Smooth muscle cell (in vitro differentiated cells): ENCODE results near the gene PTPN4. TPM values are rescaled to one million over a fixed set of nuclear protein-coding genes. Genes with fewer than 3 reads are reported as not detected.

Source experiments
- DNase-seq: peaks from one replicate; lab custom pipeline; 2025; ENCODE audit not compliant: unreplicated experiment; lab: John Stamatoyannopoulos, UW
- H2AFZ ChIP-seq: fragments of 200-600 bp; sonication (generic); 2 replicates; pipeline ENCODE4 v1.6.0; 2016; ENCODE audit warnings: antibody characterized with exemption, low read depth, mild to moderate bottlenecking
- H3F3A ChIP-seq: fragments of 200-600 bp; sonication (generic); 2 replicates; pipeline ENCODE4 v1.6.0; 2017; ENCODE audit warnings: antibody characterized with exemption, low read depth
- H3K27ac ChIP-seq: fragments of 200-600 bp; sonication (generic); 2 replicates; pipeline ENCODE4 v1.5.1; 2016; ENCODE audit warnings: low read depth, mild to moderate bottlenecking
- H3K27me3 ChIP-seq: fragments of 200-600 bp; sonication (generic); 2 replicates; pipeline ENCODE4 v1.6.1; 2016; ENCODE audit warnings: low read depth, mild to moderate bottlenecking
- H3K36me3 ChIP-seq: fragments of 200-600 bp; sonication (generic); 2 replicates; pipeline ENCODE4 v1.5.1; 2016; ENCODE audit warnings: low read depth
- H3K4me1 ChIP-seq: fragments of 200-600 bp; sonication (generic); 2 replicates; pipeline ENCODE4 v1.5.1; 2016; ENCODE audit warnings: low read depth
- H3K4me2 ChIP-seq: fragments of 200-600 bp; sonication (generic); 2 replicates; pipeline ENCODE4 v1.6.0; 2016; ENCODE audit warnings: mild to moderate bottlenecking
- H3K4me3 ChIP-seq: fragments of 200-600 bp; sonication (generic); 2 replicates; pipeline ENCODE4 v1.5.1; 2016; ENCODE audit warnings: mild to moderate bottlenecking
- H3K79me2 ChIP-seq: fragments of 200-600 bp; sonication (generic); 2 replicates; pipeline ENCODE4 v1.6.0; 2016; ENCODE audit warnings: low read depth, mild to moderate bottlenecking
- H3K9ac ChIP-seq: fragments of 200-600 bp; sonication (generic); 2 replicates; pipeline ENCODE4 v1.6.0; 2016; ENCODE audit warnings: low read depth
- H3K9me3 ChIP-seq: fragments of 200-600 bp; sonication (generic); replicated peaks from 2 replicates; pipeline ENCODE4 v1.5.1; 2016; ENCODE audit warnings: low read depth
- H4K20me1 ChIP-seq: fragments of 200-600 bp; sonication (generic); 2 replicates; pipeline ENCODE4 v1.6.0; 2016; ENCODE audit warnings: low read depth
- WGBS: methylation state at CpG from one replicate; pipeline ENCODE4 v1.1.7; 2016; ENCODE audit warnings: low lambda C conversion rate; 5-methylcytosine and 5-hydroxymethylcytosine counted together
- polyA plus RNA-seq: library from polyadenylated mRNA; unstranded; fragments of >200 nt; fragmentation: Nextera tagmentation; extraction: Ambion mirVana; gene quantifications from 2 replicates; pipeline ENCODE4 v1.2.1, GENCODE V29; 2016
- total RNA-seq: library from RNA; depleted of rRNA; stranded (reverse); fragments of >200 nt; gene quantifications from 2 replicates; pipeline ENCODE4 v1.2.3, GENCODE V29; 2014
- TF ChIP-seq, protein P1 (sequence below): fragments of 200-600 bp; sonication (generic); IDR thresholded peaks from 2 replicates; pipeline ENCODE4 v1.5.1; 2017; ENCODE audit warnings: borderline replicate concordance, mild to moderate bottlenecking, antibody characterized with exemption; ENCODE audit not compliant: insufficient read depth, poor library complexity, severe bottlenecking

PTPN4 gene
- total and polyA plus RNA-seq, 2 experiments from 2014 or later, result 9.7 to 26.2 TPM

DNA sequence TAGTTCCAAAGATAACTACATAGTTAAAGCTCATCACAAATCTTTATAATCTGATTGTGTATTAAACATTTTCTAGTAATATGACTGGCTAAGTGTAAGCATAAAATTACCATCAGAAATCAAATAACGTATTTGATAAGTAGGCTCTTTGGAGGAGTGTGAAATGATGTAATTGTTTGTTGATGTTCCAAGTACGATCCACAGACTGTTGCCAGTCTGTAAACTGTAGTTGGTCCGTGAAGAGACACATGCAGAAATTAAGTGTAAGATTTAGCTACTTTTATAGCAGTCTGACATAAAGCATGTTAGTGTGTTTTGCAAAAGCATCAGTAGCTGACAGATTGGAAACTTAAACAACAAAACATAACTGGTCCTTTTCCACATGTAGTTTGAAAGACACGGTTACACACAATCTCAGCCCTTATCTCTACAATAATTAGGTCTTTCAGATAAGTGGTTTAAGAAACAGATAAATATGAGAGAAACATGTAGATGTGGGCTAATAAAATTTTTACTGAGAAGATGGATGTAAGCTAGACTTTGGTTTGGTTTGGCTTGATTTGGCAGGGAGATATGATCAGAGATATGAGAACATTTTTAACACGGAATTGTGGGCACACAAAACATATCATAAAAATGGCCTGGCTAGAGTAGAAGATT lies 138.1 kb downstream of the PTPN4 start:
- no peak overlapping the region for H3K9ac ChIP-seq
- no peaks in the 10 kb centered on the region for H3F3A ChIP-seq
- no peaks in the 10 kb centered on the region for H3K79me2 ChIP-seq
- TF ChIP-seq, protein P1, sequence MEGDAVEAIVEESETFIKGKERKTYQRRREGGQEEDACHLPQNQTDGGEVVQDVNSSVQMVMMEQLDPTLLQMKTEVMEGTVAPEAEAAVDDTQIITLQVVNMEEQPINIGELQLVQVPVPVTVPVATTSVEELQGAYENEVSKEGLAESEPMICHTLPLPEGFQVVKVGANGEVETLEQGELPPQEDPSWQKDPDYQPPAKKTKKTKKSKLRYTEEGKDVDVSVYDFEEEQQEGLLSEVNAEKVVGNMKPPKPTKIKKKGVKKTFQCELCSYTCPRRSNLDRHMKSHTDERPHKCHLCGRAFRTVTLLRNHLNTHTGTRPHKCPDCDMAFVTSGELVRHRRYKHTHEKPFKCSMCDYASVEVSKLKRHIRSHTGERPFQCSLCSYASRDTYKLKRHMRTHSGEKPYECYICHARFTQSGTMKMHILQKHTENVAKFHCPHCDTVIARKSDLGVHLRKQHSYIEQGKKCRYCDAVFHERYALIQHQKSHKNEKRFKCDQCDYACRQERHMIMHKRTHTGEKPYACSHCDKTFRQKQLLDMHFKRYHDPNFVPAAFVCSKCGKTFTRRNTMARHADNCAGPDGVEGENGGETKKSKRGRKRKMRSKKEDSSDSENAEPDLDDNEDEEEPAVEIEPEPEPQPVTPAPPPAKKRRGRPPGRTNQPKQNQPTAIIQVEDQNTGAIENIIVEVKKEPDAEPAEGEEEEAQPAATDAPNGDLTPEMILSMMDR, result no peak
- no peaks in the 10 kb centered on the region for H3K9me3 ChIP-seq
- WGBS, result 25% methylated on average over 5 of the region's 5 CpGs
- no peaks in the 10 kb centered on the region for H4K20me1 ChIP-seq
- H3K4me1 ChIP-seq, result no peaks in the 10 kb centered on the region
- no peaks in the 10 kb centered on the region for H3K27me3 ChIP-seq
- H3K4me3 ChIP-seq, result no peak overlapping the region
- no peak overlapping the region for H3K4me2 ChIP-seq
- no peak overlapping the region for H3K27ac ChIP-seq
- no peaks in the 10 kb centered on the region for H3K36me3 ChIP-seq
- no peak for DNase-seq
- no peak overlapping the region for H2AFZ ChIP-seq

DNA sequence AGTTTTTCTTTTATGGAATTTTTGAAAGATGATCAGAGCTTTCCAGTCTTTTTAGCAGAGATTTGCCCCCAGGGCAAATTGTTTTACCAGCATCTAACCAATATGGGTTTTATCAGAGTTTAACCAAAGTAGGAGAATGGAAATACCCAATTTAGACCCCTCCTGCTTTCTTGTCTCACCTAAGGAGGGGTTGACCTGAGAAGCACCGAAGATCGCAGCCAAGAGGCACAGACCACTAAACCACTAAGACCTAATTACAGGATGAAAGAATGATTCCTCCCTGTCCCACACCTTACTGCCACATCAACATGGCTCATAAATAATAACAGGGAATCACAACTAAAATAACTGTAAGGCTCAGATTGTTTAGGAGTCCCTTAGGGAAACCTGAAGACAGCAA lies 141.3 kb downstream of the PTPN4 start:
- Histone ChIP-seq H3K27me3 (no peaks in the 10 kb centered on the region), H3K79me2 (no peaks in the 10 kb centered on the region), H3K36me3 (no peaks in the 10 kb centered on the region), H3F3A (no peaks in the 10 kb centered on the region), H3K9ac (no peak overlapping the region), H3K4me2 (no peak overlapping the region), H4K20me1 (no peaks in the 10 kb centered on the region), H3K4me3 (no peak overlapping the region), H3K27ac (no peak overlapping the region), H3K9me3 (peaks cover 5% of the 10 kb centered on the region), H3K4me1 (no peaks in the 10 kb centered on the region), H2AFZ (no peak overlapping the region)
- no peak for DNase-seq
- WGBS, result 91% methylated on average over 2 of the region's 2 CpGs
- TF ChIP-seq, protein P1, result no peak

DNA sequence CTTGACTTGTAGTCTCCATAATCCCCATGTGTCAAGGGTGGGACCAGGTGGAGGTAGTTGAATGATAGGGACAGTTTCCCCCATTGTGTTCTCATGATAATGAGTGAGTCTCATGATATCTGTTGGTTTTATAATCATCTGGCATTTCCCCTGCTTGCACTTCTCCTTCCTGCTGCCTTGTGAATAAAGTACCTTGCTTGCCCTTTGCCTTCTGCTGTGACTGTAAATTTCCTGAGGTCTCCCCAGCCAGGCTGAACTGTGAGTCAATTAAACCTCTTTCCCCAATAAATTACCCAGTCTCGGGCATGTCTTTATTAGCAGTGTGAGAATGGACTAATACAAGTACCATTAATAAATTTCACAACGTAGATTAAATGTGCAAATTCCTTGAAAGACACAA lies 150.8 kb downstream of the PTPN4 start:
- H3K79me2 ChIP-seq, result no peaks in the 10 kb centered on the region
- H4K20me1 ChIP-seq, result no peaks in the 10 kb centered on the region
- no peak overlapping the region for H3K4me2 ChIP-seq
- no peak overlapping the region for H3K9ac ChIP-seq
- H3K27me3 ChIP-seq, result no peaks in the 10 kb centered on the region
- TF ChIP-seq, protein P1, result no peak
- 95% methylated on average over 2 of the region's 2 CpGs for WGBS
- H2AFZ ChIP-seq, result no peak overlapping the region
- H3F3A ChIP-seq, result no peaks in the 10 kb centered on the region
- DNase-seq, result no peak
- H3K4me1 ChIP-seq, result no peaks in the 10 kb centered on the region
- no peaks in the 10 kb centered on the region for H3K36me3 ChIP-seq
- no peak overlapping the region for H3K4me3 ChIP-seq
- H3K27ac ChIP-seq, result no peak overlapping the region
- no peaks in the 10 kb centered on the region for H3K9me3 ChIP-seq

DNA sequence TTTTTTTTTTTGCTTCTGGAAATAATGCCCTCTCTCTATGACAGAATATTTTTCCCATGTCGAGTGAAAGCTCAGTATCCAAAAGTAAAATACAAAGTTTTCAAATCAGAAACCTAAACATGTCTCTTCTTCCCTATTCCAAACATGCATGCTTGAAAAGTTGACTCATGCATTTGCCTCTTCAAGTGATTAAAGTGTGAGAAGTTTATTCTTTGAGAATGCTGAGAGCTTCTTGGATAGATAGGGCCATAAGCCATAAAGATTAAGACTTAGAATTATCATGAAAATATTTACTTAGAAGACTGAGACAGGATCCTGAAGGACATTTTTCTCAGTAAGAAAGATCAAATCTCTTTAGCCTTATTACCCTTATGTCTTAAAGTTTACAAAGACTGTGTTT lies 154.5 kb downstream of the PTPN4 start:
- no peaks in the 10 kb centered on the region for H3F3A ChIP-seq
- no peaks in the 10 kb centered on the region for H3K9me3 ChIP-seq
- H3K4me2 ChIP-seq, result peak overlapping the region; percentile 24
- TF ChIP-seq, protein P1, result no peak
- no peak overlapping the region for H3K4me3 ChIP-seq
- H3K79me2 ChIP-seq, result no peaks in the 10 kb centered on the region
- no peak for DNase-seq
- no peak overlapping the region for H3K9ac ChIP-seq
- no peaks in the 10 kb centered on the region for H3K4me1 ChIP-seq
- peak overlapping the region; percentile 10 for H3K27ac ChIP-seq
- 40% methylated on average over 1 of the region's 1 CpG for WGBS
- no peak overlapping the region for H2AFZ ChIP-seq
- H3K36me3 ChIP-seq, result no peaks in the 10 kb centered on the region
- no peaks in the 10 kb centered on the region for H3K27me3 ChIP-seq
- no peaks in the 10 kb centered on the region for H4K20me1 ChIP-seq
